Inferior parietal cortex (tissue), 1 donor: ENCODE data around the gene HOXA2.

Experiments used
- DNase-seq: peaks from one replicate; pipeline ENCODE4 v3.0.0-alpha.2; 2016; ENCODE audit errors: extremely low spot score

The HOXA2 gene

DNA sequence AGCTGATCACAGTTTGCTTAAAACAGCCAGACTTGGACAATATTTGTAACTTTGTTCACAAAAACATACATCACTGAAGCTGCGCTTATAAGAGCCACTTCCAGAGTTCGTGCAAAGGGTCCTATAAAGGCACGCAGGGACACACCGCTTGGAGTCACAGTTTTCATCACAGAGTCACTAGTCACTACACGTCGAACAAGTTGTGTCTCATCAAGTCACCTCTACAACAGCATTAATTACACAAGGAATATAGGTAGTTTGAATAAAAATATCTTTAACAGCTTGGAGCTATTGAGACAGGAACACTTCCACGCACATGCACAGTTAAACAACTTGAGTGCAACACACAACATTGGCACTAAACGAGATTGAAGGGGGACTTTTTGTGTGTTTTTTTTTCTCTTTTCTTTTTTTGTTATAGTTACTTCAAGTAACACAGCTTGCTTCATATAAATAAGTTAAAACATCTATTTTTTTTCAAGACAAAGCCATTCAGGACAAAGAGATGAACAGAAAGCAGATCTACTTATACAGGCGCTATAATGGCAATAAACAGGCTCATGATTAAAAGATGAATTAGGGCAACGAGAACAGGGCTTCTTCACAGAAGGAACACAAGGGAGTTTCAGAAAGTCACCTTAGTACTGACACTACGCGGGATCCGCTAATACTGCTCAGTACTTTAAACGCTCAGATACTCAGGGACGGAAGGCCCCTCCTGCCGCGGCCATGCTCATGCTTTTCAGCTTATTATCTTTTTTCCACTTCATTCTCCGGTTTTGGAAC lies 38.8 kb upstream of the HOXA2 start:
- no peak for DNase-seq

DNA sequence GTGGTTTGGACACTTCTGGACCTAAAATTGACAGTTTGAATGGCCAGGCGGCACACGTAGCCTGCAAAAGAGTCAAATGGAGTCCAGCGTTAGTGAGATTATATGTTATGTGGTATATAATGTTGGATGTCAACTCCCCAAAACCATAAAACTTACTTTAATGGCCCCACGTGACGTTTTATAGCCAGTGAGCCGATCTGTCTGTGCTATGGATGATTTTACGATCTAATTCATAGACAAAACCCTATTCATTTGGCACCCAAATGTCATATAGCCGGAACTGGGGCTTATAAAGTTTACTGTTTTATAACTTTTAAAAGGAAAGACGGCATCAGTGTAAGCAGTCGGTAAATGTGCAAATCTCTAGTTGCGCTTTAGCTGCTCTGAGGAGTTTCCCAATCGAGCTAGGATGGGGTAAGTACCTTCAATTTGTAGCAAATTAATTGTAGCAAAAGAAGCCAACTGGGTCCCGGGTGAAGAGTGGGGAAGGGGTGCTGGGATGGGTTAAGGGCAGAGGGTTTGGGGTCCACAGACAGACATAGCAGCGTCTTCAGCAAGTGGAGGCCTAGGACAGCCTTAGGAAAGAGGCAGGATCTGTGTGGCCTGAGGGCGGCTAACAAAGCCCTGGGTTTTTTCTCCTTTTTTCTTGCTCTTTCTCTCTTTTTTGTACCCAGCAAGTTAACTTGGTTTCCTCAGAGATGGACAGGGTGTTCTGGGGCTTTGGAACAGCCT lies 37.8 kb upstream of the HOXA2 start:
- no peak for DNase-seq

- no peak for DNase-seq
Measured at GRCh38 chr7:27139334-27140125, 37.0 kb upstream of the HOXA2 start.

GRCh38 chr7:27138985-27139333 lies 36.5 kb upstream of the HOXA2 start:
- no peak for DNase-seq

- DNase-seq: no peak
Measured at GRCh38 chr7:27138472-27138871, 36.0 kb upstream of the HOXA2 start.

DNA sequence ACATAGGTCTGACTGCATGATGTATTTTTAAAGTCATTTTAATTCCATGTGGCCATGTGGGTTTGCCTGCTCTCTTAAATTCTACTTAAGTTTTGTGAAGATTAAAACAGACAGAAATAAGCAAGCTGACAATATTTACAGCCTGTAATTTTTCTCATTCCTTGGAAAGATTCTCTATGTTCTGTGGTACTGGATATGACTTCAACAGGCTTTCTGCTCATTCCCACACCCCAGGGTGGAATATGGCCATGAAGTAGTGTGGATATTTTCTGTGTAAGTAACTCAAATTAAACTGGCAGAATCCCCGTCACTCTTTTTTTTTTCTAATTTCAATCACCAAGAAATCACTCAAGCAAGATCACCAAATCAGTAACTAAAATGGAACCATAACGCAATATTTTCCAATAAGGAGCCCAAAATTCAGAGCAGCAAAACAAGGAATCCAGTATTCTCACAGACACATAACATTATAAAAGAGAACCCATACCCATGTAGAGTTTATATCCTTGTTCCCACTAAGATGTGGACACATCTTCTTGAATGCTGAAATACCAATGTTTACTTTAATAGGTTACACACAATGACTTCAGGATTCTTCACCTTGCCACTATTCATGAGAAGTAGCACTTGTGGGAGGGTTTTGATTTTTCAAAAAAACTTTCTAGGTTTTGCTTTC lies 35.3 kb upstream of the HOXA2 start:
- no peak for DNase-seq

GRCh38 chr7:27134392-27134791 lies 31.9 kb upstream of the HOXA2 start:
- no peak for DNase-seq

DNA sequence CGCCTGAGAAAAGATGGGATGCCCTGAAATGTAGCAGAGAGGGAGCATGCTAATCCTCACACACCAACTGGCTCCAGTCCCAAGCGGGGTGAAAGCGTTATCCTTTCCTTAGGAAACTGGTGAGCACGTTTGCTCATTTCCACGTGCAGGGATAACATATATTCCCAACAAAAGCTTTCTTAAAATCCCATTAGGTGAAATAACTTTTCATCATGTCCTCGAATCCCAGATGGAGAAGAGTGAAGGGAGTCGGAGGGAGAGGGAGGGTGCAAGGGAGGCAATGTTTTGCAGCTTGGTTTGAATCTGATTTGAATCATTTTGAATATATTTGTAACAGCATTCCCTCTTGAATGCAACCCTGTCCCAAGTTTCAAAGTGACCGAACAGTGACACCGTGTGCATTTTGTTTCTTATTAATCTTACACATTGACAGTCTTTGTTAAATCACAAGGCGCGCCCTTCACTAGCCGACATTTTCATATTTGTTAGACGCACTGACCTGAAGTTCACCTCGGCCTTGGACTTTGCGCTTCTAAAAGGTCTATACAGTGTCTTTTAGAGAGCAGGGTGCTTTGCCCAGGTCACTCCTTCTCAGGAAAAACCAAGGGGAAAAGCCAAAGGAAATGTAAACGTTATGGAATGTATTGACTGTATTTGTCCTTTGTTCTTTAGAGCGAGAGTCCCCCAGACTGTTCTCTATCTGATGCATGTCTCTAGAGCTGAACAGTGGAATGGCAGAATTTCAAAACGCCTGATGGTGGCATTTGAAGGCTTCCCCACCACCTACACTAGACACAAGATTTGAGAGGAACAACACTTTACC lies 31.1 kb upstream of the HOXA2 start:
- no peak for DNase-seq

DNA sequence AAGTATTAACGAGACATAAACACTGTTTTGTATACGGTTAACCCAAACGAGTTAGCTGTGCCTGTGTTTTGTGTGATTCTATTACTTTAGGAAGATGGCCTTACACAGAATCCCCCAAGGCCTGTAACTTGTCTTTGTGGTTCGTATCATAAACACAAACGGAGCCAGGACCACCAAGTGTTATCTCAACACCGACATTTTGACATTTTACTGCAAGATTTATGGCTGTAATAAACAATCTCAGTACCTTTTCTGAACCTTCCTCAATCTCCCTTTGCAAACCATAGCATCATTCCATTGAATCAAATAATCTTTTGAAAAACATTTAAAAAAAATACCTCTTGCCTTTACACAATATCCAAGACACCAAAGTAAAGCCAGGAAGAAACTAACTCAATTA lies 30.5 kb upstream of the HOXA2 start:
- no peak for DNase-seq

DNA sequence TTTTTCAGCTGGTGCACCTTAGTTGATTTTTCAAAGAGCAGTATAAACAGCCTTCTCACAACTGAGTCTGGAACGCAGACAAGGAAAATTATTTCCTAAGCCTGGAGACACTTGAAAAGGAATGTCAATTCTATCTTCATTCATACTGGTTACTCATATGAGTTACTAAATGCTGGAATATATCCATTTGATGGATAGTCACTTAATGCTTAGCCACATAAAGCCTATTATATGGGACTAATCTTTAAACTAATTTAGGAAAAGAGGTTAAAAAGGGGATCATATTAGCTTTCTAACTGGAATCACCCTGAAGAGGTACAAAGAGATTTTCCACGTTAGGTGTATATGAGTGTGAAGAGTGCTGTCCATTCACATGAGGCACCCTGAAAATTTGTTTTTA lies 29.7 kb upstream of the HOXA2 start:
- no peak for DNase-seq

DNA sequence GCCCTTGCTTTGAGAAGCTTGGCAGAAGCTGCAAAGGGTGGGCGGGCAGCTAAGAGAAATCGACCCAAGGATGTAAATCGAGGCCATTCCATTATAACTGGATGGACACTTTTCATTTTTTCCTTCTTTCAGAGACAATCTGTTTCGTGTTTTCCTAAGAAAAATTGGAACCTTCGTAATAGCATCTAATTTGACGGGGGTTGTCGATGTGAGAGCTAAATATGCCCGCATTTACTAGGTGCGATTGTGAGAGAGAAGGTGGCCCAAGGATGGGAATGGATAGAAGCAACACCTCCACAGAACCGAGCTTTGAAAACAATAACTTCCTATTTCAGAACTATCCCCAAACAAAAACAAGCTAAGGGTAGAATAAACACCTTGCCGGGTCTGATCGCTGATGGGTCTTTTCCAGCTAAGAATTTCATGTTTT lies 28.9 kb upstream of the HOXA2 start:
- DNase-seq: no peak

DNA sequence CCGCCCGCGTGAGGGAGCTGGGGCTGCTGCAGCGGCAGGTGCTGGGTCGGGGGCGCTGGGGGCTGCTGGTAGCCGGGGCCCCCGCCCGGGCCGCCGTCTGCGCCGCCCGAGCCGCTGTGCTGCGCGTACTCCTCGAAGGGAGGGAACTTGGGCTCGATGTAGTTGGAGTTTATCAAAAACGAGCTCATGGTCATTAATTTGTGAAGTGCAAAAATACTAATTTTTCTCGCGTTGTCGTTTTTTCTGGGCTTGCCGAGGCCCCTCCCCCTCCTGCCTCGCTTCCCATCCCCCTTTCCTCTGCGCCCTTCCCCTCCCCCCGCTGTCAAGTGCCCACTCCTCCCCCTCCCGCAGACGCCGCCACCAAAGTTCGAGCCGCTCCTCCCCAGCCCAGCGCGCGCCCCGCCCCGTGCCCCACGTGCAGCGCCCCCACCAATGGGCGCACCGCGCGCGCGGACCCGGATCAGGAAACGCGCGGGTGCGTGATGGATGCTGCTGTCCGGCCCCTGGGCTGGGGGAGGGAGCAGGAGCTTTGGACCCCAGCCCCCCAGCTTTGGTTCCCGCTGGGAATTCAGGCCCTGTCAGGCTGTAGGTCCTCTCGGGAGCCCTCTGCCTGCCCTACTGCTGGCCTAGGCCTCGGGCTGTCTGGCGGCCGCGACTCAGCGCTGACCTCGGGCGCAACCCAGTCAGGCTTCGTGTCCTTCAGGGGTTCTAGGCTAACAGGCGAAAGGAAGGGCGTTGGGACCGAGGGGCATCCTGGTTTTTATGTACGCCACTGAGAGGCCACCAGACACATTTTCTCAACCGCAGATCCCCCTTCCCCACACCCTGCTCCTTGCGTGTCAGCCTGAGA lies 28.3 kb upstream of the HOXA2 start, which contains the start of gene HOXA4:
Gene HOXA4, minus strand, starts transcription at position 218 of the 850 bp plus-strand sequence. Its CDS starts 24 bp downstream, at position 194.
- no peak for DNase-seq

- DNase-seq: no peak
Measured at GRCh38 chr7:27129729-27130539, 27.5 kb upstream of the HOXA2 start.

- DNase-seq: no peak
Measured at GRCh38 chr7:27128776-27129728, 26.6 kb upstream of the HOXA2 start.

DNA sequence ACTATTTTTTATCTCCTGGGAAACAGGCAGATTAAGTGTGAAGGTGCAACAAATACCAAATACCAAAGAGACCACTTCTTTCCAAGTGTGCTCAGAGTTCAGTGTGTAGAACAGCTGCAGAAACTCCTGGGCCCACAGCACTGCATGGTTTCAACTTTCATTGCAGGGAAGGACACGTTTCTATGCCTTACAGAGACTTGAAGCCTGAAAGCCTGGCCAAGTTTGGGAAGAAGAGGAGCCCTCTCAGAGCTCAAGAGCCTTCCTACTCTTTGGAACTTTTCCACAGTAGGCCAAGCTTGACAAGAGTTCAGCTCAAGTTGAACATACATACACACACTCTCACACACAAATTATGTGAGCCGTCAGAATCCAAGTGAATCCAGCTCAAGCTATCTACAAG lies 25.6 kb upstream of the HOXA2 start:
- no peak for DNase-seq

GRCh38 chr7:27126596-27127327 lies 24.3 kb upstream of the HOXA2 start:
- DNase-seq: no peak

DNA sequence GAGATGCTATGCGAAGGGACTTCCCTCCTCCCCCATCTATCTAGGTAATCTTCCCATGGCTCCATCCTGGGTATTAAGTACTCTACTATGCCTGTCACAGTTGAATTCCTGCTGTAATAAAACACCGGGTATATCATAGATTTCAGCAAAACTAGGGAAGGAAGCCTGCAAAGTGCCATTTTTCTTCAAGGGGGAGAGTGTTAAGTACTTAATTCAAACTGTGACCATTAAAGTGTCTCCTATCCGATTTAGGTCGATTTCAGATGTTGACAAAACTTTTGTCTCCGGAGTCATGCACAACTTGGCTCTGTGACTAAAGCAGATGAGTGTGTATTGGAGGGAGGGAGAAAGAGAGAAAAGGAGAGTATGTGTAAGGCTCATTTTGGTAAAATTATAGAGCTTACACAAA lies 23.5 kb upstream of the HOXA2 start:
- DNase-seq: no peak
